Measurements from ENCODE around the gene OR2T34. TPM values are rescaled to one million over a fixed set of nuclear protein-coding genes. Genes with fewer than 3 reads are reported as not detected.

The OR2T34 gene
- total RNA-seq = not detected in 2 replicates

GRCh38 chr1:248574657-248575056, at the start of gene OR2T34:
Gene OR2T34, minus strand, starts transcription at chr1:248574757. Its CDS starts 0 bp downstream, at chr1:248574757.

GRCh38 chr1:248597589-248597988, 23.0 kb upstream of the OR2T34 start, which contains the start of gene OR2T10:
Gene OR2T10, minus strand, starts transcription at chr1:248597700. Its CDS starts 3,932 bp downstream, at chr1:248593768.

DNA sequence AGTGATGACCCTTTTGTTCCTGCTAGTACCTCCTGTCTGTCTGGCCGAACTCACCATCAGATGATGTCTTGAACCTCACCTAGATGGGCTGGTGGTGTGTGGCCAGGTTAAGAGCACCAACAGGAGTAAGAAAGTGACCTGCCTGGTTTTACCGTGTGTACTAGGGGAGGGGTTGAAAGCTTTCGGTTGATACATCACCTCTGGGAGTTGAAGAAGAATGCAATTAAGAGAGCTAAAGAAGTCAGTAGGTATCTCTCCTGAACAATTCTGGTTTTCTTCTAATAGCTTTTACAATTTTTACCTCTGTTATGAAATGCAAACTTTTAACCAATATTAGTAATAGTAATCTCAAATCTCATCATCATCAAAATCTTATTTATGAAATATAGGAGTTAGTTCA, 11.9 kb downstream of the OR2T34 start, which contains the start of gene OR2T29:
OR2T29 (minus strand) TSS at position 101 of the 400 bp plus-strand sequence. CDS start 3,281 bp downstream, outside the sequence.

Other genes starting within 250 kb of the OR2T34 start
- gene OR14C36, start 226.0 kb downstream of the OR2T34 start, total RNA-seq = not detected in 2 replicates
- gene OR2T4, start 213.1 kb downstream of the OR2T34 start, total RNA-seq = not detected in 2 replicates
- gene OR2T6, start 199.0 kb downstream of the OR2T34 start, total RNA-seq = not detected in 2 replicates
- gene OR2T1, start 171.7 kb downstream of the OR2T34 start, total RNA-seq = not detected in 2 replicates
- gene OR2T2, start 129.1 kb downstream of the OR2T34 start, total RNA-seq = not detected in 2 replicates
- gene OR2T3, start 101.4 kb downstream of the OR2T34 start, total RNA-seq = not detected in 2 replicates
- gene OR2T5, start 86.2 kb downstream of the OR2T34 start, total RNA-seq = not detected in 2 replicates
- gene OR2G6, start 66.7 kb downstream of the OR2T34 start, total RNA-seq = not detected in 2 replicates
- gene OR2T29, start 12.0 kb downstream of the OR2T34 start, total RNA-seq = 0.06 TPM in 1 of 2 replicates, not detected in the other
- not detected in 2 replicates for gene OR2T10, start 22.9 kb upstream of the OR2T34 start, total RNA-seq
- gene OR2T11, start 60.3 kb upstream of the OR2T34 start, total RNA-seq = not detected in 2 replicates
- gene OR2T35, start 70.5 kb upstream of the OR2T34 start, total RNA-seq = not detected in 2 replicates
- not detected in 2 replicates for gene OR2T27, start 80.8 kb upstream of the OR2T34 start, total RNA-seq
- gene OR14I1, start 128.0 kb upstream of the OR2T34 start, total RNA-seq = not detected in 2 replicates
- gene LYPD8, start 181.0 kb upstream of the OR2T34 start, total RNA-seq = not detected in 2 replicates

All from aortic smooth muscle cell (primary cell).